Left forelimb (tissue), 1 donor: ENCODE measurements around the gene SNAPC2.
A peak's percentile ranks its signal among the peaks of the same experiment; 100 is the strongest.
"Not testable (repeated sequence)": the region's sequence is repeated elsewhere in the genome, so short reads cannot be mapped to it uniquely, and the experiment has no call there.

Experiments used
- DNase-seq: peaks from one replicate; pipeline ENCODE4 v3.0.0-alpha.2; 2018; ENCODE audit warnings: low spot score

Gene SNAPC2

DNA sequence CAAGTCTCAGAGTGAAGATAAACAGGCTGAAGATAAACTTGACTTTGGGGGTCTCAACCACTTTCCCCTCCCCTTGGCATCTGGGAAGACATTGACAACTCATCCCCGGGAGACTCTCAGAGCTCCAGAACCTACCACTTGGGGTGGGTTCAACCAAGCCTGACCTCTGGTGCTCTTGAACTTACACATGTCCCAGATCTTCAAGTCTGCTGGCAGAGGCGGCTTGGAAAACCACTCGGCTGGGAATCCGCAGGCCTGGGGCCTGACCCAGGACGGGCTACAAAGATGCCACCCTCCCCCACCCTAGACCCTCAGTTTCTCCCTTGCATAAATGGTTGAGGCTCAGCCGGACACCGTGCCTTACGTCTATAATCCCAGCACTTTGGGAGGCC is 31.3 kb upstream of the SNAPC2 start:
- no peak for DNase-seq

DNA sequence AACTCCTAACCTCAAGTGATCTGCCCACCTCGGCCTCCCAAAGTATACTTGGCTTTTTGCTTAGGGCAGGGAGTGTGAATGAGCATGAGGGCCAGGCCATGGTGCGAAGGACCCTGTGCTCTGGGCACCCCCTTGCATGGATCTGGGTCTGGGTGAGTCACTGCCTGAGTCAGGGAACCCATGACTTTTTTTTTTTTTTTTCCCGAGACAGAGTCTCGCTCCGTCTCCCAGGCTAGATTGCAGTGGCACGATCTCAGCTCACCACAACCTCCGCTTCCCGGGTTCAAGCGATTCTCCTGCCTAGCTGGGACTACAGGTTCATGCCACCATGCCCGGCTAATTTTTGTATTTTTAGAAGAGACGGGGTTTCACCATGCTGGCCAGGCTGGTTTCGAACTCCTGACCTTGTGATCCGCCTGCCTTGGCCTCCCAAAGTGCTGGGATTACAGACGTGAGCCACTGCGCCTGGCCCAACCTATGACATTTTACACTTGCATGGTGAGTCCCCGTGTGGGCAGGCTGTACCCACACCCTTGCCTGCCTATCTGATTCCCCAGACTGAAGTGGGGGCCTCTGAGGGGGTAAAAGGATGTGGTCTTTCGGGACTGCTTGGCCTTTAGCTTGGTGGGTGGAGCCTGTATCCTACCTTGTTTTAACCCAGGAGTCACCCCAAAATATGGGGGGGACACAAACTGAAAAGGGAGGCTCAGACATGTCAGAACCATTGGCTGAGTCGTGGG is 26.6 kb upstream of the SNAPC2 start:
- DNase-seq = not testable (repeated sequence)

DNA sequence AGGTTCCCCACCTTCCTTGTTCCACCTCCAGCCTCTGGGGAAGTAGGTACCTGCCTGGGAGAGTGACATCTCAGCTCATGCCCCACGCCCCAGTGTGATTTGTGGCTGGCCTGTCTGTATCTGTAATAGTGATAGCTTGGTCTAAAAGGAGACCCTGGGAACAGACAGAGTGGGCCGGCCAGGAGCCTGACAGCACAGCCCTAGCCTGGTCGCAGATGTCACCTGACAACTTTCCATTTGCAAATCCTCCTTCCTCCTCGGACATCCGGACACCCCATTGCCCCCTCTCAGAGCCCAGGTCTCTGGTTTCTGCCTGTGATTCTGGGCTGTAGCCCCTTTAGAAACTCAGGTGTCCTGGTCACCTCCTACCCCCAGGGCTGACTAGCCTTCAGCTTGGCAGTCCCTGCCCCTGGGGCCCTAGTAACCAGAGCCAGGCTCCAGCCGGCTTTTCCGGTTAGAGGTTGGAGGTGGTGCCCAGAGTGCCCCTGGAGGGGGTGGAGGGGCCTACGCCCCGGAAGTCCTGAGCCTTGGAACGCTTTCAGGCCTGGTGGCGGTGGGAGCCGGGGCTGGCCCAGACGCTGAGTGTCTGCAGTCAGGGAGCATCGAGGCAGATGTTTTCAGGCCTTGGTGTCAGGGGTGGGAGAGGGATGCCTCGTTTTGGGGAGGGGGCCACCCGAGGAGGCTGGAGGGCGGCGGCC is 25.4 kb upstream of the SNAPC2 start:
- no peak for DNase-seq

DNA sequence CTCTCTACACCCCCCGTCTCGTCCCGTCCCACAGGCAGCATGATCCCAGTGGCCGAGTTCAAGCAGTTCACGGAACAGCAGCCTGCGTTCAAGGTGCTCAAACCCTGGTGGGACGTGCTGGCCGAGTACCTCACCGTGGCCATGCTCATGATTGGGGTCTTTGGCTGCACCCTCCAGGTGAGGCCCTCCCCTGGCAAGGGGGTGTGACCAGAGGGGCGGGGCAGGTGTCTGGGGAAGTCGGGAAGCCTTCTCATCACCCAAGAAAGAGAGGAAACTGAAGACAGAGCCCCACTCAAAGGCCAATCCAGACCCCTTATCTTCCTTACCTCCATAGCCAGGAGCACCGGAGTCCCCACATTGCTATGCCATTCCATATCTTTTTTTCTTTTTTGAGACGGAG is 24.6 kb upstream of the SNAPC2 start:
- no peak for DNase-seq

DNA sequence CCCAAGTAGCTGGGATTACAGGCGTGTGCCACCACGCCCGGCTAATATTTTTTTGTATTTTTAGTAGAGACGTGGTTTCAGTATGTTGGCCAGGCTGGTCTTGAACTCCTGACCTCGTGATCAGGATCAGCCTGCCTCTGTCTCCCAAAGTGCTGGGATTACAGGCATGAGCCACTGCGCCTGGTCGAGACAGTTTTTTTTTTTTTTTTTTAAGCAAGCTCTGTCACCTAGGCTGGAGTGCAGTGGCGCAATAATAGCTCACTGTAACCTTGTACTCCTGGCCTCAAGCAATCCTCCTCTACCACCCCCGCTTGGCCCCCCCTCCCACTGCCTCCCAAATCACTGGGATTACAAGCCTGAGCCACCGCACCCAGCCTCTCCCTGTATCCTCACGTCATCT is 22.8 kb upstream of the SNAPC2 start:
- no peak for DNase-seq

DNA sequence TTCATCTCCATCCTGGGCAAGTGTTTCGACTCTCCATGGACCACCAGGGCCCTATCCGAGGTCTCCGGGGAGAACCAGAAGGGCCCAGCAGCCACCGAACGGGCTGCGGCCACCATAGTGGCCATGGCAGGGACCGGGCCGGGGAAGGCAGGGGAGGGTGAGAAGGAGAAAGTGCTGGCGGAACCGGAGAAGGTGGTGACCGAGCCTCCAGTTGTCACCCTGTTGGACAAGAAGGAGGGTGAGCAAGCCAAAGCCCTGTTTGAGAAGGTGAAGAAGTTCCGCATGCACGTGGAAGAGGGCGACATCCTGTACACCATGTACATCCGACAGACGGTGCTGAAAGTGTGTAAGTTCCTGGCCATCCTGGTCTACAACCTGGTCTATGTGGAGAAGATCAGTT is 21.2 kb upstream of the SNAPC2 start:
- DNase-seq = no peak

DNA sequence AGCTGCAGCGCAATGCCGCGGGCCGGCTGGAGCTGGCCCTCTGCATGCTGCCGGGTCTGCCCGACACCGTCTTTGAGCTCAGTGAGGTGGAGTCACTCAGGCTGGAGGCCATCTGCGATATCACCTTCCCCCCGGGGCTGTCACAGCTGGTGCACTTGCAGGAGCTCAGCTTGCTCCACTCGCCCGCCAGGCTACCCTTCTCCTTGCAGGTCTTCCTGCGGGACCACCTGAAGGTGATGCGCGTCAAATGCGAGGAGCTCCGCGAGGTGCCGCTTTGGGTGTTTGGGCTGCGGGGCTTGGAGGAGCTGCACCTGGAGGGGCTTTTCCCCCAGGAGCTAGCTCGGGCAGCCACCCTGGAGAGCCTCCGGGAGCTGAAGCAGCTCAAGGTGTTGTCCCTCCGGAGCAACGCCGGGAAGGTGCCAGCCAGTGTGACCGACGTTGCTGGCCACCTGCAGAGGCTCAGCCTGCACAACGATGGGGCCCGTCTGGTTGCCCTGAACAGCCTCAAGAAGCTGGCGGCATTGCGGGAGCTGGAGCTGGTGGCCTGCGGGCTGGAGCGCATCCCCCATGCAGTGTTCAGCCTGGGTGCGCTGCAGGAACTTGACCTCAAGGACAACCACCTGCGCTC is 20.3 kb upstream of the SNAPC2 start:
- no peak for DNase-seq

DNA sequence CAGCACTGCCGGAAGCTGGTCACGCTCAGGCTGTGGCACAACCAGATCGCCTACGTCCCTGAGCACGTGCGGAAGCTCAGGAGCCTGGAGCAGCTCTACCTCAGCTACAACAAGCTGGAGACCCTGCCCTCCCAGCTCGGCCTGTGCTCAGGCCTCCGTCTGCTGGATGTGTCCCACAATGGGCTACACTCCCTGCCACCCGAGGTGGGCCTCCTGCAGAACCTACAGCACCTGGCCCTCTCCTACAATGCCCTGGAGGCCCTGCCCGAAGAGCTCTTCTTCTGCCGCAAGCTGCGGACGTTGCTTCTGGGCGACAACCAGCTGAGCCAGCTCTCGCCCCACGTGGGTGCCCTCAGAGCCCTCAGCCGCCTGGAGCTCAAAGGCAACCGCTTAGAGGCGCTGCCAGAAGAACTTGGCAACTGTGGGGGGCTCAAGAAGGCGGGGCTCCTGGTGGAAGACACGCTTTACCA is 19.7 kb upstream of the SNAPC2 start:
- no peak for DNase-seq

DNA sequence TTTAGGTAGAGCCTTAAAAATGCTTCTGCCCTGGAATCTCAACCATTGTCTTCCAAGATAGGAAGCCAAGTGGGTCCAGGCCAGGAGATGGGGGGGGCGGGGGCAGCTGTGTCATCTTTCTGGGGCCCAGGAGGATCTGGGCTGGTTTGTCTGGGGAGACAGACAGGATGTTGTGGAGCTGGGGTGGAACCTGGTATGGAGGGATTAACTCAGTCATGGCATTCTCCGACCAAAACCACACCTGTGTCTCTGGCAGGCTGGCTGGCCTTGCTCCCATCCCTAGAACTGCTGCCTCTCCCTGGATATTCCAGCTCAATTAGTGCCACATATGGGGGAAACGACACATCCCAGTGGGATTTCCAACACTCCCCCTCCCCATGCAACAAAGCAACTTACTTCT is 19.2 kb upstream of the SNAPC2 start:
- no peak for DNase-seq

DNA sequence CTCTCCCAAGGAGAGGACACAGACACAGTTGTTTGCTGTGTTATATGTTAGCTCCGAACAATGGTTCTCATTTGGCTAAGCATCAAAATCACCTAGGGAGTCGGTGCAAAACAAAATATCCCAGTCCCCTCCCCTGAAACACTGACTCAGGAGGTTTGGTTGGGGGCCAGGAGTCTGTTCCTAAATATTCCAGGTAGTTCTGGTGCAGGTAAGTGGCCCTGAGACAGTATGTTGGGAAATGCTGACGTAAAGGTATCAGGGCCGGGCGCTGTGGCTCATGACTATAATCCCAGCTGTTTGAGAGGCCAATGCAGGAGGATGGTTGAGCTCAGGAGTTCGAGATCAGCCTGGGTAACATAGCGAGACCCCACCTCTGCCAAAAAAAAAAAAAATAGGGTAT is 18.8 kb upstream of the SNAPC2 start:
- no peak for DNase-seq

DNA sequence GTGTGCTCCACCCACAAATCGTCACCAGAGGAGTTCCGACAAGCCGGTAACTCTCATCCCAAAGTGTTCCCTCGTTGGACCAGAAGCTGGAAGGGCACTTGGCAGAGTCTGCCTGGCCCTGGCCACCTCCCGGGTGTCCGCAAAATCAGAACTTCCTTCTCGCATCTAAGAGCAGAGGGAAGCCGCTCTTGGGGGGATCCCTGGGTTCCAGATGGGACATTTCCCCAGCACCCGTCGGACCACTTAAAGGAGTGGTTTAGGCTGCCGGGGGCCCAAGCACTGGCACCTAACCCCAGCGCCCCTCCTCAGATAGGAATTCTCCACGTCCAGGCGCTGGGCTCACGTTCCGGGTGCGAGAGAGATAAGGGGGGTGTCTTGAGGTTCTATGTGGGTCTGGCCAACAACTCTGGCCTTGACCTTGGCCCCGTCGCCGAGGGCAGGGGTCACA is 17.3 kb upstream of the SNAPC2 start:
- DNase-seq = no peak

DNA sequence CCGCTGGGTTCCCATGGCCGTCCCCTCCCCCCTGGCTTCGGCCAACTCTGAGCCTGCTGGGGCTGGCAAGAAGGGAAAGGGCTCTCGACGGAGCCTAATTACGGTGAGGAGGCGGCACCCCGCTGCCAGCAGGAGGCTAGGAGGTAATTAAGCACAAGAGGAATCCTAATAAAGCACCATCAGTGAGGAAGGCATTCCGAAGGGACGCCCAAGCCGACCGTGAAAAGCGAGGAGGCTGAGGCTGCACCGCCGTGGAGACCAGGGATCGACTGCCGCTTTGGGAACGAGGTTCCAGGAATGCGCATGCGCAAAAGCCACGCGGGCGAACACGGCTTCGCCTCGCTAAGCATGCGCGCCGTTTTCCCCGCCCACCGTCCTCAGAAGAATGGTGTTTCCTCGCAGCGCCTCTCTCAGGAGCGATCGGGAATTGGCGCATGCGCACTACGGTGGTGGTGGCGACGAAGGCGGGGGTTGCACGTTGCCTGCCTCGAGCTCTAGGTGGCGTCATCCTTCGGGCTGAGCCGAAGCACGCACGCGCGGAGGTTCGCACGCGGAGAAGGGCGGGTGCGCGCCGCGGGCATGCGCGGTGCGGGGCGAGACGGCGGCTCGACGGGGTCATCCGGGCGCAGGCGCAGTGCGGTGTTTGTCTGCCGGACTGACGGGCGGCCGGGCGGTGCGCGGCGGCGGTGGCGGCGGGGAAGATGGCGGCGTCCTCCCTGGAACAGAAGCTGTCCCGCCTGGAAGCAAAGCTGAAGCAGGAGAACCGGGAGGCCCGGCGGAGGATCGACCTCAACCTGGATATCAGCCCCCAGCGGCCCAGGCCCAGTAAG is 16.7 kb upstream of the SNAPC2 start, which contains the start of gene MAP2K7:
TSS of gene MAP2K7 (plus strand) at position 634 of the 830 bp plus-strand sequence. CDS start at position 702, 68 bp downstream.
- DNase-seq = peak; percentile 100

DNA sequence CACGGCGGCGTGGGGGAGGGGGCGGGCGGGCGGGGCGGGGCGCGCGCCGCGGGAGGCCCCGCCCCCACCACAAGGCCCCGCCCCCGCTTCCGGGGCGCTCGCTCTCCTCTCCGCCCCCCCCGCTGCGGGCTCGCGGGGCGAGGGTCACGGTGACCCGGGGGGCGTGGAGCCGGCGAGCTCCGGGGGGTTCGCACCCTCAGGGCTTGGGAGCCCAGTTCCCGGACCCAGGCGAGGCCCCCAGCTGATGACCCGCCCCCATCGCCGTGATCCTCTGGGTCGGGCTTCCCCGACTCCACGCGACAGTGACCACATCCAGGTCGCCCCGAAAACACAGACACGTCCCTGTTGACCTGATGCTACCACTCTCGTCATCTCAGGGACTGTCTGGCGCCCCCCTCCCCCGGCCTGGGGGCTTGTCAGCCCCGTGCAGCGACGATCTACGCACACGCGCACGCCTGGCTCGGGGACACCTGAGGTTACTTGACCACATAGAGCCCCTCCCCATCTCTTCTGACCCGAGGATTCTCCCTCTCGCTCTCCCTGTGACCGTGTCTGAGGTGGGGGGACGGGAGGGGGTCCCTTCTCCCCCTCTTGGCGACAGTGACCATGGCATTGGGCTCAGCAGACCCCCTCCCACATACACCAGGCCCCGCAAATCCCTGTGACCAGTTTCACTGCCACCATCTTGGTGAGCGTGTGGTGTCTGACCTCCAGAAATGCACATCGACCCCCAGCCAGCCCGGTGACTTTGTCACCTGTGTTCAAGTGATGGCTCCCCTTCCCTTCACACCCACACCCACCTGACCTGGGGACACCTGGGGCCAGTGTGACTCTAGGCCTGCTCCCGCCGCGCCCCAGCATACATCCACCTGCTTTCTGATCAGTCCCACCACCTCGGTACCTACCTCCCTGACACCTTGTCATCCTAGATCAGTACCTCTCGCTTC is 15.8 kb upstream of the SNAPC2 start:
- DNase-seq = no peak

DNA sequence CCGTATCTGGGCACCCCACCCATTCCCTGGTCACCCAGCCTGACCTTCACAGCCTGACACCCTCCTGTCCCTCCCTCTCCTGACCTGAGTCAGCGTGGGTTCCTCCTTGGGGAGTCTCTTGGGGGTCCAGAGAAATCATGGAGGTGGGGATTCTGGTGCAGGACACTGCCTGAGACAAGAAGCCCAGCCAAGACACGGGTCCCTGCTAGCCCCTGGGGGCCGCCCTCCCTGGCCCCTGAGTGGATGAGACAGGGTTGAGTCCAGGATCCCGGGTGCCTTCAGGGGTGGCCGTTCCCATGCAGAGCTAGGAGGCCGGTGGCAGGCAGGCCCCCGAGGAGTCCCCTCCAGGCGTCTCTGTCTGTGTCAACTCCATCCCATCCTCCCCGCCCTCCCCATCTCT is 14.9 kb upstream of the SNAPC2 start:
- DNase-seq = no peak

DNA sequence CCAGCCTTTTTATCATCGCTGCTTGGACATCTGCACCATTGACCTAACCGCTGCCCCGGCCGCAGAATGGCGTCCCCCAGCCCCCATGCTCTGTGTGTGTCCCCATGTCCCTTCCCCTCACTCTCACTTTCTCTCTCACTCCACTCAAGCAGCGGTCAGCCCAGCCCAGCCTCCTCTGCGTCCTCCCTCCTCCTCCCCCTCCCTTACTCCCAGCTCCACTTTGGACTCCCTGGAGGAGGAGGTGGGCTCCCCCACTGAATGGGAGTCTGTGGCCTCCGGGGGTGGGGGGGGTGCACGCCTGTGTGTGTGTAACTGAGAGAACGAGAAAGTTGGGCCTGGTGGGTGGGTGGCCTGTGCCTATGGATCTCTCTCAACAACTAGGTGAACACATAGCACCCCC is 14.3 kb upstream of the SNAPC2 start:
- DNase-seq = no peak

DNA sequence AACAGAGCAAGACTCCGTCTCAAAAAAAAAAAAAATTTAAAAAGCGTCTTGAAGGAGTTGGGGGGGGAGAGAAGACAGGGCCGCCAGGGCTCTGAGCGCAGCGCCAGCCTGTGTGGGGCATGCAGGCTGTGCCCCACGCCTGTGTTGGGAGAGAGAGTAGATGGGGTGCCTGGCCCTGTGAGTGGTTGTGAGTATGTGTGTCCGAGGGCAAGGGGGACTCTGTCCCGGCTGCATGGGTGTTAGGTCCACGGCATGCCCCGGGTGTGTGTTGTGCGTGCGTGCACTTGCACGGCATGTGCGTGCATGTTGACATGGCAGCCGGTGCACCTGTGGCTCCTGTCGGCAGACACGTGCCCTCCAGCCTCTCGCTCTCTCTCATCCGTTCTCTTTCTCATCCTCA is 13.0 kb upstream of the SNAPC2 start:
- DNase-seq = no peak

DNA sequence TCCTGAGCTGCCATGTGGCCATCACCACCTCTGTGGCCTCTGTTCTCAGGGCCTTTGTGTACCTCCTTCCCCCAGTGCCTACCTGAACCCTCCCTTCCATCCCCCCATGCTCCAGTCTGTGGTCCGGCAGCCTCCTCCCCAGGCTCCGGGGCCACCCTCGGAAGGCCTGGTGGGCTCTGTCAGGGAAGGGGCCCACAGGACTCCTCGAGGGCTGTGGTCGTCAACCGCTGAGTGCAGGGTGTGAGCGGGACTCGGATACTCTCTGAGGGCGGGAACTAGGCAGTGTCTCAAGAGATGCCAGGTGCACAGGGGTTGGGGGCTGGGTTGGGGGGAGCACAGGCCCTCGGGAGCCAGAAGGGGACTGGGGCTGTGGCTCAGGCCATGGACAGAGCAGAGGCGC is 12.6 kb upstream of the SNAPC2 start:
- DNase-seq = no peak

DNA sequence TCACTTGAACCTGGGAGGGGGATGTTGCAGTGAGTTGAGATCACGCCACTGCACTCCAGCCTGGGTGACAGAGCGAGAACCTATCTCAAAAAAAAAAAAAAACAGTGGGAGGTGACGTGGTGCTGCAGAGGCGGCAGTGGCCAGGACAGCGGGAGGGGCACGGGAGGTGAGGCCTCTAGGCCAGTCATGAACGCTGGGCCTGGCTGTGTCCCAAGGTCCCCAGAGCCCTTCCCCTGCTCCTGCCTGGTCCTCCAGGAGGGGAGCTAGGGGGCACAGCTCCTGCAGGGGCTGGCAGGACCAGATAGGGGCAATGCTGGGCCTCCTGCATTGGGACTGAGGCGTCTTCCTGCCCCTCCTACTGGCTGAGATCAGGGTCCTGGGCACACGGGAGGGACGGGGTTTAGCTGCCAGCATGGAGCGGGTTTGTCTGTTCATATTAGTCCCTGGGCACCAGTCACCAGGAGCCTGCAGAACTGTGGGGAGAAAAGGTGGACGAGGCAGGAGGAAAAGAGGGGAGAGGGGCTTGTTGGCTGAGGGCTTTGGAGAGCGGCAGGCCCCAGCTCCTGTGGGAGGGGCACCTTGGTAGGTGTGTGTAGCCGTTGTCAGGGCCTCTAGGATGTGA is 11.9 kb upstream of the SNAPC2 start:
- DNase-seq = no peak

DNA sequence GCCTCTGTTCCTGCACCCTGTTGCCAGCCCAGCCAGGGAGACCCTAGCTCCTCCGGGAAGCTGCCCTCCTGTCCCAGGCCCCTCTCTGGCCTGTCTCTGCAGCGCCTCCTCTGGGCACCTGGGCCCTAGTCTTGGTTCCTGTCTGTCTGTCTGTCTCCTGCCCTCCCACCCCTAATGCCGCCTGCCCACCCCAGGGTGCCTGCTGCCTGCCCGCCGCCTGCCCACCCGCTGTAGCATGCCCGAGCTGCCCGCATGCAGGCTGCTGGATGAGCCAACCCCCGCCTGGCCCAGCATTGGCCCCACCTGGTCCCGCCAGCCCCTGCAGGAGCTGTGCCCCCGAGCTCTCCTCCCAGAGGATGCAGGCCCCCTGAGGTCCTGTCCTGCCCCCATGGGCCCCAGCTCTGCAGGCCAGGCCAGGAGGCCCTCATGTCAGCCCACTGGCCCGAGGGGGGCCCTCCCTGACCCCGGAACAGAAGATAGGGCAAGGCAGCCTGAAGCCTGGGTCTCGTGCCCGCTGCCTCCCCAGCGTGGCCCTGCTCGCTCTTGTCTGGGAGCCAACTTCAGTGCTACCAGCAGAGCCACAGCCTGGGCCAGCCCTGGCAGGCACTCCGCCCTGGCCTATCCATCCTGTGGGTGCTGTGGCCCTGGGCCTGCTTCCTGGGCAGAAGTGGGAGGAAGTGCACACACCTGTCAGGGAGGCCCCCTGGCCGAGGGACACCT is 11.2 kb upstream of the SNAPC2 start:
- DNase-seq = no peak
